Measurements from ENCODE around the gene GARIN3. TPM values are rescaled to one million over a fixed set of nuclear protein-coding genes. Genes with fewer than 3 reads are reported as not detected.

GARIN3 gene
- total and polyA plus RNA-seq, 9 of the 15 experiments (the other 6 are each of a cell fraction or from before 2014, with no cell fraction given): not detected

DNA sequence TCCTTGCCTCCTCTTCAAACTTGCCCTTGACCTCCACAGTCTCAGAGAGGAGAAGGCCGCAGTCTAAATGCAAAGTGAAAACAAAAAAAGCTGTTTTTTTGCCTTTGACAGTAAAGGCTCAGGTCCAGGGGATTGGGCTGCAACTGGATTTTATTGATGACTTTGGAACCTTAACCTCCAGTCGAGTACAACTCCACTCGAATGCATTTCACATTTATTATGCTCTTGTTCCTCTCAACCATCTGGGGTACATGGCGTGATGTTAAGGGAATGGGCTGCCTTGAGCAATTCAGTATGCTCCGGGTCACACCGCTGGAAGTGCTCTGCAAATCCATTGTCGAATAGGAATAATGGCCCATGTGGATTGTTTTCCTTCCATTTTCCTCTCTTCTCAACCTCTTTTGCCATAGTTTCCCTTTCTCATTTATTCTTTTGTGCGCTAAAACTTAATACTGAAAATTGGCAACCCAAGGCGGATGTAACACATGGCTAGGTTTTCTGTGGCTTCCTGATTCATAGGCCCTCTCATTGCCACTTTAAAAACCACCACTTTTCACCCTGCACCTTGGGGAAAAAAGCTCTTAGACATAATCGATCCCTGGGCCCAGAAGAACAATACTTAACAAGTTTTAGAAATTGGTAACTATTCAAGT is 48.9 kb upstream of the GARIN3 start (continued):
- TF ChIP-seq ZNF174 (CRISPR knock-in tag; IDR thresholded peaks at IDR 0.05) (no peak), KLF6 (CRISPR knock-in tag; IDR thresholded peaks at IDR 0.05; ENCODE audit: borderline replicate concordance) (no peak)

- H3K27ac ChIP-seq (ENCODE audit: extremely low read depth, low read depth, low read length): no peak overlapping the region
- H3K4me2 ChIP-seq (ENCODE audit: insufficient read depth, low read length): no peak overlapping the region
- ATAC-seq: no peak
- H3K9me1 ChIP-seq (ENCODE audit: control insufficient read depth, insufficient read depth, low read length): no peaks in the 10 kb centered on the region
- CTCF ChIA-PET (ENCODE audit: low intra/inter-chr PET ratio): no interaction called here
- POLR2A ChIA-PET: no interaction called here
- H2AFZ ChIP-seq (ENCODE audit: low read depth, low read length): no peak overlapping the region
- DNase-seq (ENCODE audit: extremely low read depth in 1 of 4, low spot score in 3 of 4): no peak
- no peak overlapping the region for H3K9ac ChIP-seq (ENCODE audit: insufficient read depth in 1 of 2, low read depth in 2 of 2, low read length in 2 of 2)
- no TSS peak for BruUV-seq (replicated peaks)
- H3K27me3 ChIP-seq (ENCODE audit: control insufficient read depth in 2 of 2, insufficient read depth in 2 of 2, low read length in 2 of 2): no peaks in the 10 kb centered on the region
- in situ Hi-C loops (cut with MboI): no loop called here
- no peaks in the 10 kb centered on the region for H3K36me3 ChIP-seq (ENCODE audit: control insufficient read depth, insufficient read depth, low read length)
- FAIRE-seq: no peak
- H4K20me1 ChIP-seq (replicated peaks; ENCODE audit: control insufficient read depth, insufficient read depth, low read length): no peaks in the 10 kb centered on the region
- intact Hi-C loops (cut with micrococcal nuclease): no loop called here
- H3K79me2 ChIP-seq (ENCODE audit: control insufficient read depth, insufficient read depth, low read length): no peaks in the 10 kb centered on the region
- no peak overlapping the region for H3K4me3 ChIP-seq
- no peaks in the 10 kb centered on the region for H3K9me3 ChIP-seq (replicated peaks; ENCODE audit: control insufficient read depth, insufficient read depth, low read depth, low read length)
- no peaks in the 10 kb centered on the region; a peak in 1 of 5 replicates for H3K4me1 ChIP-seq (replicated peaks in 1 of 2; ENCODE audit: control insufficient read depth in 2 of 2, insufficient read depth in 2 of 2, low read length in 2 of 2)
- TF ChIP-seq ZHX1 (conservative IDR thresholded peaks at IDR 0.05; ENCODE audit: low read length) (no peak), HDAC2 (IDR thresholded peaks at IDR 0.05) (no peak), NCOR1 (IDR thresholded peaks at IDR 0.05) (no peak), ZNF740 (CRISPR knock-in tag; IDR thresholded peaks at IDR 0.05) (no peak), ZNF740 (tag; IDR thresholded peaks at IDR 0.05) (no peak), NEUROD1 (IDR thresholded peaks at IDR 0.05; ENCODE audit: borderline replicate concordance, low read depth, low read length, partially characterized antibody) (no peak), ZNF280A (IDR thresholded peaks at IDR 0.05; ENCODE audit: low read depth, partially characterized antibody) (no peak), KAT7 (CRISPR knock-in tag; IDR thresholded peaks at IDR 0.05; ENCODE audit: borderline replicate concordance) (no peak)
Measured at GRCh38 chr5:157214415-157214814, 48.4 kb upstream of the GARIN3 start.
